HepG2 (cell line): Measurements from ENCODE around the gene SPSB2. TPM values are rescaled to one million over a fixed set of nuclear protein-coding genes. Genes with fewer than 3 reads are reported as not detected.

Experiments used
- GATA4 ChIP-seq: sonication (generic); IDR thresholded peaks from 2 replicates; pipeline ENCODE4 v1.6.1; 2016; ENCODE audit warnings: antibody characterized with exemption, low read depth, borderline replicate concordance
- GATAD2A ChIP-seq: IDR thresholded peaks from 2 replicates; pipeline ENCODE4 v1.6.1; 2016
- HIVEP1 ChIP-seq: sonication (generic); formaldehyde crosslinking; IDR thresholded peaks from 2 replicates; pipeline ENCODE4 v1.4.0; 2020; ENCODE audit warnings: mild to moderate bottlenecking, missing genetic modification reagents
- HNRNPH1 ChIP-seq: fragments of 200-400 bp; formaldehyde crosslinking; optimal IDR thresholded peaks from 2 replicates; pipeline ENCODE3; 2017; ENCODE audit warnings: mild to moderate bottlenecking, low read depth, low read length
- KAT2B ChIP-seq: fragments of 150-350 bp; IDR thresholded peaks from 2 replicates; pipeline ENCODE4 v1.6.1; 2014; ENCODE audit warnings: low read depth, low read length, borderline replicate concordance
- MEIS1 ChIP-seq: sonication (generic); formaldehyde crosslinking; IDR thresholded peaks from 2 replicates; pipeline ENCODE4 v1.9.0; 2021; ENCODE audit warnings: mild to moderate bottlenecking, missing genetic modification reagents, moderate library complexity, borderline replicate concordance
- MTF1 ChIP-seq: sonication (generic); formaldehyde crosslinking; IDR thresholded peaks from 2 replicates; pipeline ENCODE4 v1.5.0; 2020; ENCODE audit warnings: missing genetic modification reagents
- RXRB ChIP-seq: IDR thresholded peaks from 2 replicates; pipeline ENCODE4 v1.6.1; 2016; ENCODE audit warnings: borderline replicate concordance, missing genetic modification reagents, missing compliant biosample characterization
- SIN3A ChIP-seq: IDR thresholded peaks from 2 replicates; pipeline ENCODE4 v1.6.1; 2011; ENCODE audit warnings: low read depth, mild to moderate bottlenecking, control low read depth, low read length, borderline replicate concordance
- TRIM24 ChIP-seq: sonication (generic); formaldehyde crosslinking; IDR thresholded peaks from 2 replicates; pipeline ENCODE4 v1.8.0; 2022; ENCODE audit warnings: mild to moderate bottlenecking, missing genetic modification reagents
- TSC22D2 ChIP-seq: sonication (generic); formaldehyde crosslinking; IDR thresholded peaks from 2 replicates; pipeline ENCODE4 v1.5.1; 2020; ENCODE audit warnings: missing genetic modification reagents, mild to moderate bottlenecking, borderline replicate concordance
- ZNF225 ChIP-seq: sonication (generic); formaldehyde crosslinking; IDR thresholded peaks from 2 replicates; pipeline ENCODE4 v1.4.0; 2020; ENCODE audit warnings: mild to moderate bottlenecking, missing genetic modification reagents
- ZNF432 ChIP-seq: sonication (generic); formaldehyde crosslinking; IDR thresholded peaks from 2 replicates; pipeline ENCODE4 v1.5.0; 2020; ENCODE audit warnings: missing genetic modification reagents, mild to moderate bottlenecking, borderline replicate concordance
- ZNF501 ChIP-seq: sonication (generic); formaldehyde crosslinking; IDR thresholded peaks from 2 replicates; pipeline ENCODE4 v1.5.1; 2020; ENCODE audit warnings: mild to moderate bottlenecking, moderate library complexity, missing genetic modification reagents
- ZNF552 ChIP-seq: sonication (generic); formaldehyde crosslinking; IDR thresholded peaks from 2 replicates; pipeline ENCODE4 v1.9.0; 2022; ENCODE audit warnings: missing genetic modification reagents, mild to moderate bottlenecking, borderline replicate concordance
- ZNF556 ChIP-seq: sonication (generic); formaldehyde crosslinking; IDR thresholded peaks from 2 replicates; pipeline ENCODE4 v1.4.0; 2020; ENCODE audit warnings: mild to moderate bottlenecking, missing genetic modification reagents, borderline replicate concordance
- ZNF619 ChIP-seq: sonication (generic); formaldehyde crosslinking; IDR thresholded peaks from 2 replicates; pipeline ENCODE4 v1.4.0; 2020; ENCODE audit warnings: mild to moderate bottlenecking, missing genetic modification reagents
- ZNF724P ChIP-seq: sonication (generic); formaldehyde crosslinking; IDR thresholded peaks from 2 replicates; pipeline ENCODE4 v1.8.0; 2022; ENCODE audit warnings: missing genetic modification reagents, borderline replicate concordance
- ZNF790 ChIP-seq: sonication (generic); formaldehyde crosslinking; IDR thresholded peaks from 2 replicates; pipeline ENCODE4 v1.8.0; 2022; ENCODE audit warnings: missing genetic modification reagents, mild to moderate bottlenecking, borderline replicate concordance
- ZNF841 ChIP-seq: sonication (generic); formaldehyde crosslinking; IDR thresholded peaks from 2 replicates; pipeline ENCODE4 v1.8.1; 2023; ENCODE audit warnings: missing genetic modification reagents, borderline replicate concordance
- polyA plus RNA-seq, 8 experiments: library from polyadenylated mRNA; depleted of rRNA in 3 of 8; stranded (reverse) in 7 of 8; unstranded in 1 of 8; fragments of >200 nt; fragmentation: Illumina TruSeq in 4 of 8; extraction: Trizol in 4 of 8; gene quantifications; 2 replicates each; pipeline versions ENCODE4 v1.2.1 to v1.2.3, GENCODE V29; 2011 to 2016; ENCODE audit warnings: low read depth in 4 of 8, missing spikeins in 1 of 8, mixed read lengths in 1 of 8; ENCODE audit not compliant: insufficient read depth in 1 of 8
- total RNA-seq, 5 experiments: library from RNA; depleted of rRNA; stranded (reverse); fragments of >200 nt; fragmentation: Illumina TruSeq; extraction: Trizol; gene quantifications; 2 replicates each; pipeline ENCODE4 v1.2.3, GENCODE V29; 2016; ENCODE audit warnings: low read depth in 1 of 5
- TF ChIP-seq, protein P1 (sequence below): IDR thresholded peaks from 2 replicates; pipeline ENCODE4 v1.6.1; 2016
- TF ChIP-seq, protein P2 (sequence below), 2 experiments: IDR thresholded peaks; 2 replicates each; pipeline ENCODE4 v1.6.1; 2011 to 2012; ENCODE audit warnings: low read length in 2 of 2, borderline replicate concordance in 1 of 2, low read depth in 1 of 2, mild to moderate bottlenecking in 1 of 2, moderate library complexity in 1 of 2
- TF ChIP-seq, protein P3 (sequence below): sonication (generic); formaldehyde crosslinking; IDR thresholded peaks from 2 replicates; pipeline ENCODE4 v1.8.0; 2022; ENCODE audit warnings: missing genetic modification reagents, mild to moderate bottlenecking, moderate library complexity, borderline replicate concordance
- TF ChIP-seq, protein P4 (sequence below): sonication (generic); formaldehyde crosslinking; IDR thresholded peaks from 2 replicates; pipeline ENCODE4 v1.5.0; 2020; ENCODE audit warnings: missing genetic modification reagents

SPSB2 gene
- total and polyA plus RNA-seq, 2 of the 13 experiments (the other 11 are each of a cell fraction or from before 2014, with no cell fraction given), result 2.0 to 6.2 TPM

DNA sequence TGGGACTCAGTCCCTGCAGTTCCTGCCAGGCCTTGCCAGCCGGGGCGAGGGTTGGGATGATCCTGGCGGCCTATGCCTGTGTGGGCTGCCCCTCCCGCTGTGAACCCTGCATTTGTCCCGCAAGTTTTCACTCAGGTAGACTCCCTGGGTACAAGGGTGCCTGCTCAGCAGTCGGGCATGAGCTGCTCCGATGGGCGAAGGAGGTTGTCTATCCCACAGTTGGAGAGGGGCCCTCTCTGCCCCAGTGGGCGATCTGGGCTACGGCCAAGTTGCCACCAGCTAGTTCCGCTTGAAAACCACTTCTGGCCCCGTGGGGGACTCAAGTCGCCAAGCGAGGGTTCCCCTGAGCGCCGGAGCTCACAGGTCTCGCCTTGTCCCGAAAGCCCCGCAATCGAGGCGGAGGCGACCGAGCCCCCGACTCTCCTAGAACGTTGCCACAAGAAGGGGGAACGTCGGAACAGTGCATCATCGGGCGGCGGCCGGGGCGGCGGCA, 6.1 kb downstream of the SPSB2 start (continued):
- no peak for TF ChIP-seq ZNF552
- no peak for TF ChIP-seq ZNF501
- TF ChIP-seq, protein P1, sequence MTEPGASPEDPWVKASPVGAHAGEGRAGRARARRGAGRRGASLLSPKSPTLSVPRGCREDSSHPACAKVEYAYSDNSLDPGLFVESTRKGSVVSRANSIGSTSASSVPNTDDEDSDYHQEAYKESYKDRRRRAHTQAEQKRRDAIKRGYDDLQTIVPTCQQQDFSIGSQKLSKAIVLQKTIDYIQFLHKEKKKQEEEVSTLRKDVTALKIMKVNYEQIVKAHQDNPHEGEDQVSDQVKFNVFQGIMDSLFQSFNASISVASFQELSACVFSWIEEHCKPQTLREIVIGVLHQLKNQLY, result no peak
- TF ChIP-seq TRIM24 (CRISPR knock-in tag), result no peak
- TF ChIP-seq, protein P2, sequence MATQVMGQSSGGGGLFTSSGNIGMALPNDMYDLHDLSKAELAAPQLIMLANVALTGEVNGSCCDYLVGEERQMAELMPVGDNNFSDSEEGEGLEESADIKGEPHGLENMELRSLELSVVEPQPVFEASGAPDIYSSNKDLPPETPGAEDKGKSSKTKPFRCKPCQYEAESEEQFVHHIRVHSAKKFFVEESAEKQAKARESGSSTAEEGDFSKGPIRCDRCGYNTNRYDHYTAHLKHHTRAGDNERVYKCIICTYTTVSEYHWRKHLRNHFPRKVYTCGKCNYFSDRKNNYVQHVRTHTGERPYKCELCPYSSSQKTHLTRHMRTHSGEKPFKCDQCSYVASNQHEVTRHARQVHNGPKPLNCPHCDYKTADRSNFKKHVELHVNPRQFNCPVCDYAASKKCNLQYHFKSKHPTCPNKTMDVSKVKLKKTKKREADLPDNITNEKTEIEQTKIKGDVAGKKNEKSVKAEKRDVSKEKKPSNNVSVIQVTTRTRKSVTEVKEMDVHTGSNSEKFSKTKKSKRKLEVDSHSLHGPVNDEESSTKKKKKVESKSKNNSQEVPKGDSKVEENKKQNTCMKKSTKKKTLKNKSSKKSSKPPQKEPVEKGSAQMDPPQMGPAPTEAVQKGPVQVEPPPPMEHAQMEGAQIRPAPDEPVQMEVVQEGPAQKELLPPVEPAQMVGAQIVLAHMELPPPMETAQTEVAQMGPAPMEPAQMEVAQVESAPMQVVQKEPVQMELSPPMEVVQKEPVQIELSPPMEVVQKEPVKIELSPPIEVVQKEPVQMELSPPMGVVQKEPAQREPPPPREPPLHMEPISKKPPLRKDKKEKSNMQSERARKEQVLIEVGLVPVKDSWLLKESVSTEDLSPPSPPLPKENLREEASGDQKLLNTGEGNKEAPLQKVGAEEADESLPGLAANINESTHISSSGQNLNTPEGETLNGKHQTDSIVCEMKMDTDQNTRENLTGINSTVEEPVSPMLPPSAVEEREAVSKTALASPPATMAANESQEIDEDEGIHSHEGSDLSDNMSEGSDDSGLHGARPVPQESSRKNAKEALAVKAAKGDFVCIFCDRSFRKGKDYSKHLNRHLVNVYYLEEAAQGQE (IDR thresholded peaks at IDR 0.05; ENCODE audit: borderline replicate concordance in 1 of 2, low read depth in 1 of 2, low read length in 2 of 2), result no peak
- no peak for TF ChIP-seq HIVEP1 (CRISPR knock-in tag)
- TF ChIP-seq, protein P3, sequence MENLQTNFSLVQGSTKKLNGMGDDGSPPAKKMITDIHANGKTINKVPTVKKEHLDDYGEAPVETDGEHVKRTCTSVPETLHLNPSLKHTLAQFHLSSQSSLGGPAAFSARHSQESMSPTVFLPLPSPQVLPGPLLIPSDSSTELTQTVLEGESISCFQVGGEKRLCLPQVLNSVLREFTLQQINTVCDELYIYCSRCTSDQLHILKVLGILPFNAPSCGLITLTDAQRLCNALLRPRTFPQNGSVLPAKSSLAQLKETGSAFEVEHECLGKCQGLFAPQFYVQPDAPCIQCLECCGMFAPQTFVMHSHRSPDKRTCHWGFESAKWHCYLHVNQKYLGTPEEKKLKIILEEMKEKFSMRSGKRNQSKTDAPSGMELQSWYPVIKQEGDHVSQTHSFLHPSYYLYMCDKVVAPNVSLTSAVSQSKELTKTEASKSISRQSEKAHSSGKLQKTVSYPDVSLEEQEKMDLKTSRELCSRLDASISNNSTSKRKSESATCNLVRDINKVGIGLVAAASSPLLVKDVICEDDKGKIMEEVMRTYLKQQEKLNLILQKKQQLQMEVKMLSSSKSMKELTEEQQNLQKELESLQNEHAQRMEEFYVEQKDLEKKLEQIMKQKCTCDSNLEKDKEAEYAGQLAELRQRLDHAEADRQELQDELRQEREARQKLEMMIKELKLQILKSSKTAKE (CRISPR knock-in tag), result no peak
- TF ChIP-seq ZNF790 (CRISPR knock-in tag), result no peak
- 0 out of 2 replicates have a peak, but pooled peaks have one; percentile 18 for TF ChIP-seq TSC22D2
- TF ChIP-seq MTF1 (CRISPR knock-in tag), result no peak
- no peak for TF ChIP-seq GATA4
- no peak for TF ChIP-seq KAT2B
- no peak for TF ChIP-seq RXRB (CRISPR knock-in tag)
- no peak for TF ChIP-seq ZNF225 (CRISPR knock-in tag)
- no peak for TF ChIP-seq HNRNPH1
- TF ChIP-seq ZNF556 (CRISPR knock-in tag), result 0 out of 2 replicates have a peak, but pooled peaks have one; percentile 15
- TF ChIP-seq ZNF619 (CRISPR knock-in tag), result no peak
- TF ChIP-seq GATAD2A (CRISPR knock-in tag), result peak; percentile 8
- no peak for TF ChIP-seq ZNF841 (CRISPR knock-in tag)
- TF ChIP-seq, protein P4, sequence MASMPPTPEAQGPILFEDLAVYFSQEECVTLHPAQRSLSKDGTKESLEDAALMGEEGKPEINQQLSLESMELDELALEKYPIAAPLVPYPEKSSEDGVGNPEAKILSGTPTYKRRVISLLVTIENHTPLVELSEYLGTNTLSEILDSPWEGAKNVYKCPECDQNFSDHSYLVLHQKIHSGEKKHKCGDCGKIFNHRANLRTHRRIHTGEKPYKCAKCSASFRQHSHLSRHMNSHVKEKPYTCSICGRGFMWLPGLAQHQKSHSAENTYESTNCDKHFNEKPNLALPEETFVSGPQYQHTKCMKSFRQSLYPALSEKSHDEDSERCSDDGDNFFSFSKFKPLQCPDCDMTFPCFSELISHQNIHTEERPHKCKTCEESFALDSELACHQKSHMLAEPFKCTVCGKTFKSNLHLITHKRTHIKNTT (CRISPR knock-in tag), result no peak
- TF ChIP-seq ZNF724P (CRISPR knock-in tag), result no peak; the same call in 1 of the 2 replicates
- no peak for TF ChIP-seq SIN3A
- no peak for TF ChIP-seq MEIS1 (CRISPR knock-in tag)
- TF ChIP-seq ZNF432, result no peak
